ENCODE data around the gene RGMA. TPM values are rescaled to one million over a fixed set of nuclear protein-coding genes. Genes with fewer than 3 reads are reported as not detected.

Gene RGMA
- total RNA-seq, 5 donors from 2014 or later (not counting 1 experiment from before 2014, with no cell fraction given), result 0.15 to 0.44 (median 0.23) TPM; not detected in 2

GRCh38 chr15:93118904-93119303 is 29.9 kb upstream of the RGMA start:
- H3K36me3 ChIP-seq (ENCODE audit: control insufficient read depth in 2 of 2, extremely low read depth in 1 of 2, insufficient read depth in 1 of 2, low read length in 1 of 2), result no peaks in the 10 kb centered on the region
- POLR2A ChIA-PET, result no interaction called here
- peaks cover 0 to 9% of the 10 kb centered on the region in 2 experiments for H3K27me3 ChIP-seq (replicated peaks in 1 of 2; ENCODE audit: control insufficient read depth in 2 of 2, extremely low read depth in 1 of 2, insufficient read depth in 2 of 2, low read length in 1 of 2)
- Mint-ChIP-seq H3K4me1 (peaks cover 0 to 2% (median 0%) of the 10 kb centered on the region in 3 donors), H3K27me3 (peaks cover 17 to 24% of the 10 kb centered on the region in 2 donors), H3K36me3 (no peaks in the 10 kb centered on the region), H3K27ac (no peak overlapping the region), H3K4me3 (no peak overlapping the region), H3K9me3 (no peaks in the 10 kb centered on the region)
- no peak overlapping the region for H3K27ac ChIP-seq (ENCODE audit: low read length)
- DNase-seq (no peak), ATAC-seq (replicated peaks in 1 of 4) (no peak)
- H3K4me3 ChIP-seq (ENCODE audit: control insufficient read depth in 1 of 2, extremely low read depth in 1 of 2, low read length in 1 of 2), result no peak overlapping the region
- no peaks in the 10 kb centered on the region for H3K4me1 ChIP-seq (ENCODE audit: control insufficient read depth in 1 of 2, extremely low read depth in 1 of 2, insufficient read depth in 2 of 2, low read length in 2 of 2)
- WGBS (ENCODE audit: insufficient coverage), result no CpG with 5 or more reads among the region's 3 CpGs
- CTCF ChIA-PET, result no interaction called here
- no peaks in the 10 kb centered on the region for H3K9me3 ChIP-seq

GRCh38 chr15:93111451-93111850 is 22.4 kb upstream of the RGMA start:
- peaks cover 51 to 55% of the 10 kb centered on the region in 2 donors for H3K27me3 Mint-ChIP-seq
- CTCF ChIA-PET, result no interaction called here
- H3K27ac ChIP-seq (ENCODE audit: low read length), result no peak overlapping the region
- H3K4me3 ChIP-seq (ENCODE audit: control insufficient read depth in 1 of 2, extremely low read depth in 1 of 2, low read length in 1 of 2), result no peak overlapping the region
- peaks cover 7 to 24% of the 10 kb centered on the region in 2 experiments for H3K27me3 ChIP-seq (replicated peaks in 1 of 2; ENCODE audit: control insufficient read depth in 2 of 2, extremely low read depth in 1 of 2, insufficient read depth in 2 of 2, low read length in 1 of 2)
- H3K9me3 ChIP-seq, result no peaks in the 10 kb centered on the region
- POLR2A ChIA-PET, result no interaction called here
- H3K4me3 Mint-ChIP-seq, result no peak overlapping the region
- H3K36me3 Mint-ChIP-seq, result no peaks in the 10 kb centered on the region
- H3K9me3 Mint-ChIP-seq, result no peaks in the 10 kb centered on the region
- DNase-seq, result no peak
- no peak overlapping the region for H3K27ac Mint-ChIP-seq
- H3K4me1 Mint-ChIP-seq, result peaks cover 0 to 3% (median 0%) of the 10 kb centered on the region in 3 donors
- H3K36me3 ChIP-seq (ENCODE audit: control insufficient read depth in 2 of 2, extremely low read depth in 1 of 2, insufficient read depth in 1 of 2, low read length in 1 of 2), result no peaks in the 10 kb centered on the region
- ATAC-seq (replicated peaks in 1 of 4), result no peak
- 100% methylated on average over 3 of the region's 5 CpGs for WGBS (ENCODE audit: insufficient coverage)
- H3K4me1 ChIP-seq (ENCODE audit: control insufficient read depth in 1 of 2, extremely low read depth in 1 of 2, insufficient read depth in 2 of 2, low read length in 2 of 2), result peaks cover 0 to 8% of the 10 kb centered on the region in 2 experiments

GRCh38 chr15:93110502-93111040 is 21.6 kb upstream of the RGMA start:
- DNase-seq (no peak), ATAC-seq (replicated peaks in 1 of 4) (no peak)
- CTCF ChIA-PET, result no interaction called here
- H3K4me3 Mint-ChIP-seq, result no peak overlapping the region
- H3K36me3 Mint-ChIP-seq, result no peaks in the 10 kb centered on the region
- Histone ChIP-seq H3K27ac (ENCODE audit: low read length) (no peak overlapping the region), H3K4me3 (ENCODE audit: control insufficient read depth in 1 of 2, extremely low read depth in 1 of 2, low read length in 1 of 2) (no peak overlapping the region), H3K4me1 (ENCODE audit: control insufficient read depth in 1 of 2, extremely low read depth in 1 of 2, insufficient read depth in 2 of 2, low read length in 2 of 2) (peaks cover 0 to 8% of the 10 kb centered on the region in 2 experiments), H3K9me3 (no peaks in the 10 kb centered on the region), H3K36me3 (ENCODE audit: control insufficient read depth in 2 of 2, extremely low read depth in 1 of 2, insufficient read depth in 1 of 2, low read length in 1 of 2) (no peaks in the 10 kb centered on the region), H3K27me3 (replicated peaks in 1 of 2; ENCODE audit: control insufficient read depth in 2 of 2, extremely low read depth in 1 of 2, insufficient read depth in 2 of 2, low read length in 1 of 2) (peaks cover 7 to 22% of the 10 kb centered on the region in 2 experiments)
- no peak overlapping the region for H3K27ac Mint-ChIP-seq
- H3K9me3 Mint-ChIP-seq, result no peaks in the 10 kb centered on the region
- WGBS (ENCODE audit: insufficient coverage), result 73% methylated on average over 2 of the region's 5 CpGs
- peaks cover 0 to 3% (median 0%) of the 10 kb centered on the region in 3 donors for H3K4me1 Mint-ChIP-seq
- H3K27me3 Mint-ChIP-seq, result peaks cover 58 to 60% of the 10 kb centered on the region in 2 donors
- POLR2A ChIA-PET, result no interaction called here

- no peaks in the 10 kb centered on the region for H3K9me3 ChIP-seq
- 31% methylated on average over 42 of the region's 46 CpGs for WGBS (ENCODE audit: insufficient coverage)
- H3K27ac ChIP-seq (ENCODE audit: low read length), result no peak overlapping the region
- ChIA-PET POLR2A (no interaction called here), CTCF (no interaction called here)
- H3K4me3 ChIP-seq (ENCODE audit: control insufficient read depth in 1 of 2, extremely low read depth in 1 of 2, low read length in 1 of 2), result peak overlapping the region in 1 of 2 donors; percentile 12
- H3K27me3 Mint-ChIP-seq, result peaks cover 62% of the 10 kb centered on the region in 2 donors
- H3K4me3 Mint-ChIP-seq, result no peak overlapping the region
- no peak for DNase-seq
- peaks cover 0 to 3% (median 0%) of the 10 kb centered on the region in 3 donors for H3K4me1 Mint-ChIP-seq
- no peaks in the 10 kb centered on the region for H3K36me3 ChIP-seq (ENCODE audit: control insufficient read depth in 2 of 2, extremely low read depth in 1 of 2, insufficient read depth in 1 of 2, low read length in 1 of 2)
- no peak for ATAC-seq (replicated peaks in 1 of 4)
- no peak overlapping the region for H3K27ac Mint-ChIP-seq
- H3K36me3 Mint-ChIP-seq, result no peaks in the 10 kb centered on the region
- H3K4me1 ChIP-seq (ENCODE audit: control insufficient read depth in 1 of 2, extremely low read depth in 1 of 2, insufficient read depth in 2 of 2, low read length in 2 of 2), result peaks cover 0 to 8% of the 10 kb centered on the region in 2 experiments
- H3K9me3 Mint-ChIP-seq, result no peaks in the 10 kb centered on the region
- peaks cover 7 to 22% of the 10 kb centered on the region in 2 experiments for H3K27me3 ChIP-seq (replicated peaks in 1 of 2; ENCODE audit: control insufficient read depth in 2 of 2, extremely low read depth in 1 of 2, insufficient read depth in 2 of 2, low read length in 1 of 2)
Measured at GRCh38 chr15:93109336-93110102, 20.5 kb upstream of the RGMA start.

GRCh38 chr15:93107646-93108045 is 18.6 kb upstream of the RGMA start:
- CTCF ChIA-PET, result no interaction called here
- H3K27ac ChIP-seq (ENCODE audit: low read length), result no peak overlapping the region
- H3K4me1 Mint-ChIP-seq, result peaks cover 0 to 3% (median 0%) of the 10 kb centered on the region in 3 donors
- no peaks in the 10 kb centered on the region for H3K9me3 ChIP-seq
- no peak for DNase-seq
- H3K36me3 ChIP-seq (ENCODE audit: control insufficient read depth in 2 of 2, extremely low read depth in 1 of 2, insufficient read depth in 1 of 2, low read length in 1 of 2), result no peaks in the 10 kb centered on the region
- WGBS (ENCODE audit: insufficient coverage), result 20% methylated on average over 1 of the region's 2 CpGs
- H3K27me3 Mint-ChIP-seq, result peaks cover 61 to 62% of the 10 kb centered on the region in 2 donors
- H3K4me3 ChIP-seq (ENCODE audit: control insufficient read depth in 1 of 2, extremely low read depth in 1 of 2, low read length in 1 of 2), result no peak overlapping the region
- H3K27ac Mint-ChIP-seq, result no peak overlapping the region
- H3K4me3 Mint-ChIP-seq, result no peak overlapping the region
- no peak for ATAC-seq (replicated peaks in 1 of 4)
- POLR2A ChIA-PET, result no interaction called here
- H3K27me3 ChIP-seq (replicated peaks in 1 of 2; ENCODE audit: control insufficient read depth in 2 of 2, extremely low read depth in 1 of 2, insufficient read depth in 2 of 2, low read length in 1 of 2), result peaks cover 7 to 22% of the 10 kb centered on the region in 2 experiments
- peaks cover 0 to 8% of the 10 kb centered on the region in 2 experiments for H3K4me1 ChIP-seq (ENCODE audit: control insufficient read depth in 1 of 2, extremely low read depth in 1 of 2, insufficient read depth in 2 of 2, low read length in 2 of 2)
- H3K9me3 Mint-ChIP-seq, result peaks cover 0 to 8% (median 0%) of the 10 kb centered on the region in 3 donors
- no peaks in the 10 kb centered on the region for H3K36me3 Mint-ChIP-seq

- no peak overlapping the region for H3K27ac ChIP-seq (ENCODE audit: low read length)
- CTCF ChIA-PET, result no interaction called here
Measured at GRCh38 chr15:93105485-93105884, 16.5 kb upstream of the RGMA start.

More at GRCh38 chr15:93105485-93105884, 16.5 kb upstream of the RGMA start:
- Mint-ChIP-seq H3K36me3 (no peaks in the 10 kb centered on the region), H3K4me3 (no peak overlapping the region), H3K9me3 (peaks cover 0 to 8% (median 0%) of the 10 kb centered on the region in 3 donors), H3K27me3 (peaks cover 47 to 49% of the 10 kb centered on the region in 2 donors), H3K4me1 (peaks cover 0 to 3% (median 0%) of the 10 kb centered on the region in 3 donors), H3K27ac (no peak overlapping the region)
- DNase-seq, result no peak
- Histone ChIP-seq H3K27me3 (replicated peaks in 1 of 2; ENCODE audit: control insufficient read depth in 2 of 2, extremely low read depth in 1 of 2, insufficient read depth in 2 of 2, low read length in 1 of 2) (peaks cover 4 to 18% of the 10 kb centered on the region in 2 experiments), H3K9me3 (no peaks in the 10 kb centered on the region), H3K4me1 (ENCODE audit: control insufficient read depth in 1 of 2, extremely low read depth in 1 of 2, insufficient read depth in 2 of 2, low read length in 2 of 2) (peaks cover 0 to 8% of the 10 kb centered on the region in 2 experiments), H3K4me3 (ENCODE audit: control insufficient read depth in 1 of 2, extremely low read depth in 1 of 2, low read length in 1 of 2) (no peak overlapping the region), H3K36me3 (ENCODE audit: control insufficient read depth in 2 of 2, extremely low read depth in 1 of 2, insufficient read depth in 1 of 2, low read length in 1 of 2) (no peaks in the 10 kb centered on the region)
- ATAC-seq (replicated peaks in 1 of 4), result no peak
- WGBS (ENCODE audit: insufficient coverage), result no CpG with 5 or more reads among the region's 2 CpGs
- POLR2A ChIA-PET, result no interaction called here

Measured in T-cell (primary cell).